ENCODE measurements around the gene SLC25A6. TPM values are rescaled to one million over a fixed set of nuclear protein-coding genes. Genes with fewer than 3 reads are reported as not detected.
"Not testable (repeated sequence)": the region's sequence is repeated elsewhere in the genome, so short reads cannot be mapped to it uniquely, and the experiment has no call there.

SLC25A6 gene
- total RNA-seq, 3 donors from 2014 or later = 435 to 455 (median 450) TPM

DNA sequence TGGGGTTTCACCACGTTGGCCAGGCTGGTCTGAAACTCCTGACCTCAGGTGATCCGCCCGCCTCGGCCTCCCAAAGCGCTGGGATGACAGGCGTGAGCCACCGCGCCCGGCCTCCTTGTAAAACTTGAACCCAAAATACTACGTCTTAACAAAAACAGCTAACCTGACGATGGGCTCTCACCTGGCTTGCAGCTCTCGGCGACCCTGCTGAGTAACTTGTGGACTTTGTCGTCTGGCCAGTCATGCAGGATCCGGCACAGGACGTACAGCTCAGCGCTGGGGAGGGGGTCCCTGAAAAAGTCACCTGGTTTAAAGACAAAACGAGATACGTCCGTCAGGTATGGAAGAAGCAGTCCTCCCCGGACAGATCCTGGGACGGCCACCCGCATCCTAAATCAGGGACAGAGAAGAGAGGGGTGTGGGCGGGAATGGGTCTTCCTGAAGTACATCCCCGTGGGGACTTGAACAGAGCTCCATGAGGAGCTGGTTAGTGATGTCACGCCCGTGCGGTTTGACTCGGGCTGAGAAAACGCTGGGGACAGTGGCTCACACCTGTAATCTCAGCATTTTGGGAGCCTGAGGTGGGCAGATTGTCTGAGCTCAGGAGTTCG is 20.7 kb upstream of the SLC25A6 start:
- Histone ChIP-seq H3K9me3 (no peaks in the 10 kb centered on the region), H3K4me1 (ENCODE audit: low read depth) (no peaks in the 10 kb centered on the region), H3K4me3 (no peak overlapping the region), H3K36me3 (ENCODE audit: low read depth) (no peaks in the 10 kb centered on the region)
- ATAC-seq = no peak
- intact Hi-C loops (cut with DNase I, micrococcal nuclease) = no loop called here
- TF ChIP-seq CTCF (IDR thresholded peaks at IDR 0.05) = no peak
- peak in 1 of 3 donors; percentile 12 for DNase-seq

GRCh38 chrX:1411326-1411725 is 19.4 kb upstream of the SLC25A6 start:
- Histone ChIP-seq H3K9me3 (no peaks in the 10 kb centered on the region), H3K4me3 (no peak overlapping the region), H3K36me3 (ENCODE audit: low read depth) (peaks cover 3% of the 10 kb centered on the region), H3K4me1 (ENCODE audit: low read depth) (no peaks in the 10 kb centered on the region)
- intact Hi-C loops (cut with DNase I, micrococcal nuclease) = no loop called here
- ATAC-seq (no peak), DNase-seq (peak in 1 of 3 donors; percentile 18)
- no peak for TF ChIP-seq CTCF (IDR thresholded peaks at IDR 0.05)

- H3K4me1 ChIP-seq (ENCODE audit: low read depth) = no peaks in the 10 kb centered on the region
- H3K9me3 ChIP-seq = no peaks in the 10 kb centered on the region
- DNase-seq (no peak), ATAC-seq (no peak)
- no peak for TF ChIP-seq CTCF (IDR thresholded peaks at IDR 0.05)
- peaks cover 7% of the 10 kb centered on the region for H3K36me3 ChIP-seq (ENCODE audit: low read depth)
- intact Hi-C loops (cut with DNase I, micrococcal nuclease) = no loop called here
- H3K4me3 ChIP-seq = no peak overlapping the region
Observed at GRCh38 chrX:1407035-1407434, 15.1 kb upstream of the SLC25A6 start.

DNA sequence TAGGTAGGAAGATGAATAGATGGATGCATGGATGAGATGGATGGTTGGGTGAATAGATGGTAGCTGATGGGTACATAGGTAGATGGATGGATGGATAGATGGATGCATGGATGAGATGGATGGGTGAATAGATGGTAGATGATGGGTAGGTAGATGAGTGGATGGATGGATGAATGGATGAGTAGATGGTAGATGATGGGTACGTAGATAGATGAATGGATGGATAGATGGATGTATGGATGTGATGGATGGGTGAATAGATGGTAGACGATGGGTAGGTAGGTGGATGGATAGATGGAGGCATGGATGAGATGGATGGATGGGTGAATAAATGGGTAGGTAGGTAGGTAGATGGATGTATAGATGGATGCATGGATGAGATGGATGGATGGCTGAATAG is 13.9 kb upstream of the SLC25A6 start:
- H3K36me3 ChIP-seq (ENCODE audit: low read depth); H3K4me1 ChIP-seq (ENCODE audit: low read depth); ATAC-seq; DNase-seq; H3K9me3 ChIP-seq; H3K4me3 ChIP-seq; intact Hi-C loops (cut with DNase I, micrococcal nuclease): not testable (repeated sequence)

- DNase-seq; H3K4me3 ChIP-seq; H3K36me3 ChIP-seq (ENCODE audit: low read depth); H3K9me3 ChIP-seq; ATAC-seq; intact Hi-C loops (cut with DNase I, micrococcal nuclease); H3K4me1 ChIP-seq (ENCODE audit: low read depth): not testable (repeated sequence)
Observed at GRCh38 chrX:1403867-1404266, 12.0 kb upstream of the SLC25A6 start.

DNA sequence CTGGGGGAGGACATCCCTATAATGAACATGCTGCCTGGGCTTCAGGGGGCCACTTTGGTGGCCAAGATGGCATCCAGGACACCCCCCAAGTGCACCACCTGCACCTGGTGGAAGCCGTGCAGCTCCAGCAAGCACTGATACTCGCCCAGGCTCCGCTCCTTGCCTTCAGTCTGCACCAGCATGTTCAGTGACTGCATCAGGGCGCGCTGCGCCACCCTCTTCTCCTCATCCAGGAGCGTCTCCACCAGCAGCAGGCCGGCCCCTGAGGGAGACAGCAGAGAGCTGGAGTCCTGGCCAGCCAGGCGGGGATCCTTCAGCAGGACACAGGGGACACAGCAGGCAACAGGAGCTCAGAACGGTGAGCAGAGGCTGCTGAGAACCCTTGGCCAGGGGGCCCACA is 11.3 kb upstream of the SLC25A6 start:
- Histone ChIP-seq H3K9me3 (no peaks in the 10 kb centered on the region), H3K4me1 (ENCODE audit: low read depth) (no peaks in the 10 kb centered on the region), H3K36me3 (ENCODE audit: low read depth) (peaks cover 7% of the 10 kb centered on the region), H3K4me3 (no peak overlapping the region)
- intact Hi-C loops (cut with DNase I, micrococcal nuclease) = no loop called here
- ATAC-seq = no peak
- TF ChIP-seq CTCF (IDR thresholded peaks at IDR 0.05) = no peak
- peak in 1 of 3 donors; percentile 20 for DNase-seq
